ENCODE results near the gene IQCM.

The IQCM gene

DNA sequence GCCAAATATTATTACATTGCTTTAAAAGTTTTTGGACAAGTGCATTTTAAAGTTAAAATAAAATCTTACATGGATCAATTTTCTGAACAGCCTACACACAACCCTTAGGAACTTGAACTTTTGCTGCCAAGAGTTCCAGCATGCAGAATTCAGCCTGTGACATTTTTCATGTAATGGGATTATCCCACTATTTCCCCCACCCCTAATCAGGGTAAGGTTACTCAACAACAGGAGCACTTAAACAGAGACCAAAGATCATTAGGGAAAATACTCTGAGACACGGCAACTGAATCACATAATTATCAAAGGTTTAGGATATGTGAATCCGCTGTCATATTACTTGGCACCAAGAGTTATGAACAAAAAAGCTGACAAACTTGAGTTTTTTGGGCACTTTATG, 47.2 kb downstream of the IQCM start:
- DNase-seq = no peak

GRCh38 chr4:149766135-149766534, 49.5 kb downstream of the IQCM start:
- DNase-seq = no peak

- no peak for DNase-seq
Measured at GRCh38 chr4:149765630-149766029, 50.0 kb downstream of the IQCM start.

GRCh38 chr4:149755969-149756368, 59.7 kb downstream of the IQCM start:
- no peak for DNase-seq

GRCh38 chr4:149754526-149754925, 61.1 kb downstream of the IQCM start:
- no peak for DNase-seq

DNA sequence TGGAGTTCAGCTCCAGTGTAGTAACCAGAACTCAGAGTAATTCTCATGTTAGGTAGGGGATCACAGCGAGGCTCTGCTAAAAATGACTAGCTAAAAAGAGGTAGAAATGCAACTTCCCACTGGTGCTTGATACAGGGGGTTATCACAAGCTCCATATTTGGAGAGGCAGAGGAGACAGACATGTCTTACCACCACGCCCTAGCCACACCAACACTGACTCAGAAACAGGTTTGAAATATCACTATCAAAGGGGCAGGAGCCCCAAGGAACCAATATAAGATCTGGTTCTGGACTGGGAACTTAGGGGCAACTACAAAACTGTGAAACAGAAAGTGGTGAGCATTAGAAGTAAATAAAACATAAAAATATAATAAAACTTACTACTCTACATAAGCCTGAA, 62.9 kb downstream of the IQCM start:
- DNase-seq = no peak

DNA sequence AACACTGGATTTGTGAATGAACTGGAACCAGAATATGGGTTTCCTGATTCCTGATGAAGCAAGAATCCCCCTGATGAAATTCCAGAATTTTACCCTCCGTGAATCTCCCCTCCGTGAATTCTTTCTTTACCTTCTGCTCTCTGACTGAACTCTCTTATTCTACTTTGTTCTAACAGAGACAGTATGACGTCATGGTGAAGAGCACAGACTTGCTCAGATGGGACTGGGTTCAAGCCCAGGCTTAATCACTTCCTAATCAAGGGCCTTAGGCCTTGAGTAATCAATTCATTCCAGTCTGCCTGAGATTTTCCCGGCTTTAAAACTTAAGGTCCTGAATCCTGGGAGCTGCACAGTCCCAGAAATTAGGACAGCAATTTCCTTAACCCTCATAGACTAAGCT, 64.5 kb downstream of the IQCM start:
- no peak for DNase-seq

- no peak for DNase-seq
Measured at GRCh38 chr4:149749784-149750183, 65.9 kb downstream of the IQCM start.

GRCh38 chr4:149747646-149748045, 68.0 kb downstream of the IQCM start:
- DNase-seq = no peak

DNA sequence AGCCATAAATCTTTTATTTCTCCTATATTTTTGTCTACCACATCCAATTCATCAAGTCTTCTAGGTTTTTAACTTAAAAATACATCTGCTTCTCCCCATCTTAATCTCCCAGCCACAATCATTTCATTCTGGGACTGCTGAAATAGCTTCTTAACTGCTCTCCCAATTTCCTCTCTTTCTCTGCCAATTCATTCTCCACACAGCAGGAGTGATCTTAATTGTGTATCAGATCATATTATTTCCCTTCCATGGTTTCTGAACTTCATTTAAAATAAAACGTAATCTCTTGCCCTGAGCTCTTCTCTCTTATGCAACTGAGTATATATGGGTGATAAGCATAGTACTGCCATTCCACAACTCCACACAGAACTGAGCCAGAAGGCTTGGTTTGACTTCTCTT, 69.4 kb downstream of the IQCM start:
- no peak for DNase-seq

GRCh38 chr4:149741186-149741831, 74.3 kb downstream of the IQCM start:
- DNase-seq = no peak

GRCh38 chr4:149738156-149738555, 77.5 kb downstream of the IQCM start:
- no peak for DNase-seq

DNA sequence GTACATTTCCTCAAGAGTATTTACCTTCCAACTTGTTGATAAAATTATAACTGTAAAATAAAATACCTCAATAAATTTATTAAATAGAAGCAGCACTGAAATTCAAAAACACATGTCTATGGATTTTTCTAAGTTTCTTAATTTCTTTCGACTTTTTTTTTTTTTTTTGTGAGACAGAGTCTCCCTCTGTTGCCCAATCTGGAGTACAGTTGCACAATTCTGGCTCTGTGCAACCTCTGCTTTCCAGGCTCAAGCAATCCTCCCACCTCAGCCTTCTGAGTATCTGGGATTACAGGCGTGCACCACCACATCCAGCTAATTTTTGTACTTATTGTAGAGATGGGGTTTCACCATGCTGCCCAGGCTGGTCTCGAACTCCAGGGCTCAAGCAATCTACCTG, 79.8 kb downstream of the IQCM start:
- DNase-seq = no peak

GRCh38 chr4:149728444-149728843, 87.2 kb downstream of the IQCM start:
- no peak for DNase-seq

GRCh38 chr4:149727663-149728062, 88.0 kb downstream of the IQCM start:
- DNase-seq = no peak

GRCh38 chr4:149723065-149723464, 92.6 kb downstream of the IQCM start:
- no peak for DNase-seq

GRCh38 chr4:149719806-149720205, 95.8 kb downstream of the IQCM start:
- DNase-seq = no peak

GRCh38 chr4:149719357-149719756, 96.3 kb downstream of the IQCM start:
- DNase-seq = no peak

DNA sequence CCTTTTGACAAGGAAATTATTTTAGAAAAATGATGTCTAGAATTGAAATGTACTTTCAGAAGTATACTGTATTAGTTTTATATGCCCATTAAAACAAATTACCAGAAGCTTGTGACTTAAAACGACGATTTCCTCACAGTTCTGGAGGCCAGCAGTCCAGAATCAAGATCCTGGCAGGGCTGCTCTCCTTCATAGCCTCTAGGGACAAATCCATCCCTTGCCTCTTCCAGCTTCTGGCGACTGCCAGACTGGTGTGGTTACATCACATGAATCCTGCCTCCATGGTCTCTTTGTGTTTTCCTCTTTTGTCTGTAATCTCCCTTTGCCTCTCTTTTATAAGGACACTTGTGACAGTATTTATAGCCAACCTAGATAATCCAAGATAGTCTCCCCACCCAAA, 97.1 kb downstream of the IQCM start:
- DNase-seq = no peak

DNA sequence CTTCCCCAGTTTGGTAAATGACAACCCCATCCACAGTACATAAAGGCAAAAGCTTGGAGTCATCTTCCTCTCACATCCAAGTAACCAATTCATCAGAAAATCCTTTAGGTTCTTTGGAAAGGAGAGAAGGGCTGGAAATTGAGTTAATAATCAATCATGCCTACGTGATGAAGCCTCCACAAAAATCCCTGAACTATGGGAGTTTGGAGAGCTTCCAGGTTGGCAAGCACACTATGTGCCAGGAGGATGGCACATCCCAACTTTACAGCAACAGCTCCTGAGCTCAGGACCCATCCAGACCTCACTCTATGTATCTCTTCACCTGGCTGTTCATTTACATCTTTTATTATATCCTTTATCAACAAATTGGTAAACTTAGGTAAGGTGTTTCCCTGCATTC, 98.9 kb downstream of the IQCM start:
- no peak for DNase-seq

GRCh38 chr4:149715822-149716585, 99.6 kb downstream of the IQCM start:
- no peak for DNase-seq

- DNase-seq = no peak
Measured at GRCh38 chr4:149713031-149713430, 102.6 kb downstream of the IQCM start.

- DNase-seq = no peak
Measured at GRCh38 chr4:149711593-149712365, 103.9 kb downstream of the IQCM start.

GRCh38 chr4:149709640-149710039, 106.0 kb downstream of the IQCM start:
- no peak for DNase-seq
